GM20431 (cell line): ENCODE data around the gene F11R.
"Not testable (repeated sequence)": the region's sequence is repeated elsewhere in the genome, so short reads cannot be mapped to it uniquely, and the experiment has no call there.

ENCODE experiments used
- in situ Hi-C: fragments of 300-500 bp; cut with MseI, MboI; formaldehyde crosslinking; loops from one replicate; pipeline ENCODE4 v1.15.0; 2020; ENCODE audit warnings: low sequenced_read_pairs; ENCODE audit not compliant: unreplicated experiment

F11R gene

DNA sequence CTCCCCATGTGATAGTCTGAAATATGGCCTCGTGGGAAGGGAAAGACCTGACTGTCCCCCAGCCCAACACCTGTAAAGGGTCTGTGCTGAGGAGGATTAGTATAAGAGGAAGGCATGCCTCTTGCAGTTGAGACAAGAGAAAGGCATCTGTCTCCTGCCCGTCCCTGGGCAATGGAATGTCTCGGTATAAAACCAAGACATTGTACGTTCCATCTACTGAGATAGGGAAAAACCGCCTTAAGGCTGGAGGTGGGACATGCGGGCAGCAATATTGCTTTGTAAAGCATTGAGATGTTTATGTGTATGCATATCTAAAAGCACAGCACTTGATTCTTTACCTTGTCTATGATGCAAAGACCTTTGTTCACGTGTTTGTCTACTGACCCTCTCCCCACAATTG lies 3.8 kb downstream of the F11R start:
- in situ Hi-C loops, result not testable (repeated sequence)

- in situ Hi-C loops, result not testable (repeated sequence)
These were observed 4.3 kb downstream of the F11R start for GRCh38 chr1:161016683-161017082.

DNA sequence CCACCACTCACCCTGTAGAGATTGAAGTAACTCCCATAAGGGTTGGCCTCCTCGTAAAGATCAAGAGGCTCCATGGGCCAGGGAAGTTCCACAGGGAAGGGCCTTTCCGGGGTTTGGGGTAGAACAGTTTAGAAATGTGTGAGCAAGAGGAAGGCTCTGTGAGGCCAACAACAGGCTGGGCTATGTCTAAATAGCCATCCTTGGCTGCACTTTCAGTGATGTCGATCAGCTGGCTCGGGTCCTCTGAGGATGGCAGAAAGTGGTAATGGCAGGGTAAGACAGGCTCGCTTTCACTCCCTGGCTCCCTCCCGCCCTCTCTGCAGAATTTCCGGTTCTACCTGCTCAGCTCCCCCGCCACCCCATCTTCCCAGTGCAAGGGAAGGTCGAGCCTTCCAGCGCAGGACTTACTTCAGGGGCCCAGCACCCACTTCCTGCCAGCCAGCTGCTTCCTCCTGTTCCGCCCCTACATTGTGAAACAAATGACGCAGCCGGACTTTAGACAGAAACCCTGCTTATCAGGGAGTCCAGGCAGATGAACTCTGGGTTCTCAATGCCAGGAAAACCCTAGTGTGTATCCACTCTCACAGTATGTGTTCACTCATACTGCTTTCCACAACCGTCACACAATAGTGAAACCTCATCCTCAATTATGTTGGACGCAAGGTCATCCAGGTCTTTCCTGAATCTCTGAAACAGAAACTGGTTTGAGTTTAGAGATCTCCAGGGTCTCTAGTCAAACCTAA lies 7.3 kb downstream of the F11R start:
- in situ Hi-C loops, result no loop called here

DNA sequence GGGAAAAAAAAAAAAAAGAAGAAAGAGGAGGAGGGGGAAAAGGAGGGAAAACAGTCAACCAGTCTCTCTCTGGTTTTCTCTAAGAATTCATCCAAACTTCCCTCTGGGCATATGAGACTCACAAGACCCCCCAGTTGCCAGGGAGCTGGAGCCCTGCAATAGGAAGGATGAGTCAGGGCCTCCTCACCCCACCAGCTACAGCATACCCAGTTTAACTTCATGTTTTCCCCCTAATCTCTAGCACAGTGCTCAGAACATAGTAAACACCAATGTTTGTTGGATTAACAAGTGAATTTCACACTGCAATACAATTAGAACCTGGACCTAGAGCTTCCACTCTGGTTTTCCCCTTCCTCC lies 7.8 kb downstream of the F11R start:
- in situ Hi-C loops, result no loop called here

- in situ Hi-C loops, result no loop called here
These were observed 8.5 kb downstream of the F11R start for GRCh38 chr1:161012420-161012819.

DNA sequence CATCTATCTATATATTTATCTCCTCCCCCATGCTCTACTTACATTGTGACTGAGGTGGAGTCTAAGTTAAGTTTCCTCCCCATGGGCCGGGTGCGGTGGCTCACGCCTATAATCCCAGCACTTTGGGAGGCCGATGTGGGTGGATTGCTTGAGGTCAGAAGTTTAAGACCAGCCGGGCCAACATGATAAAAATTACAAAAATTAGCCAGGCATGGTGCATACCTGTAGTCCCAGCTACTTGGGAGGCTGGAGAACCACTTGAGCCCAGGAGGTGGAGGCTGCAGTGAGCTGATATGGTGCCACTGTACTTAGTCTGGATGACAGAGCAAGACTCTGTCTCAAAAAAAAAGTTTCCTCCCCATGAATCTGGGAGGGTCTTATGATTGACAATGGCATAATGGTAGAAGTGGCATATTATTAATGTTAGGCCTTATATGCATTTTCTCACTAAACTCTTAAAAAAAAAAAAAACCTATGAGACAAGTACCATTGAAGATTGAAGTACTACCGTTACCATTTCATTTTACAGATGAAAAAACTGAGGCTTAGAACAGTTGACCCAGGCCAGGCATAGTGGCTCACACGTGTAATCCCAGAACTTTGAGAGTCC lies 11.2 kb downstream of the F11R start:
- in situ Hi-C loops, result no loop called here

- in situ Hi-C loops, result no loop called here
These were observed 12.0 kb downstream of the F11R start for GRCh38 chr1:161008869-161009510.

DNA sequence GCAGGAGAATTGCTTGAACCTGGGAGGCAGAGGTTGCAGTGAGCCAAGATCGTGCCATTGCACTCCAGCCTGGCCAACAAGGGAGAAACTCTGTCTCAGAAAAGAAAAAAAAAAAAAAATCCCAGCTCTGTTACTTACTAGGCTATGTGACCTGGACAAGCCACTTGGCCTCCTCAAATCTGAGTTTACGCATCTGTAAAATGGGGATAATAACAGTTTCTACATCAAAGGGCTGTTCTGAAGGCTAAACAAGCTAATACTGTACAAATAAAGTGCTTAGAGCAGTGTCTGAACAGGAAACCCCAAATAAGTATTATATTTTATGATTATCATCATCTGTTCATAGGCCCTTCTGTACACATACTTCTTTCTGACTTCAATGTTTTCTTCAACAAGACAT lies 13.6 kb downstream of the F11R start:
- in situ Hi-C loops, result no loop called here

- in situ Hi-C loops, result no loop called here
These were observed 14.4 kb downstream of the F11R start for GRCh38 chr1:161006563-161006962.

DNA sequence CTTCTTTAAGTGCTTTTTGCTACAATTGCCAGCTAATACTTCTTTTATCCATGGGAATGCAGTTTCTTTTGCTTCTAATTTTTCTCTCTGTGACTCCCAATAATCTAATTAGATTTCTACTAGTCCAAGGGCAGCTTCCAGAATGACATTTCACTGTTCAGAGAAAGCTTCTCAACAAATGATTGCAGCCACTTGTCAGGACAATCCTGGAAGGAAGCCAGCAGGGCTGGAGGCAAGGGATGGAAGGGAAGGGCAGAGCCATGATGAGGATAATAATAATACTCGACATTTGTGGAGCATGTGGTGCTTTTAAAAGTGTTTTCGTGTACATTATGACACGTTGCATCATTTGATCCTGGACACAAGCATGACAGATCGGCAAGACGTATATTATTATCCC lies 19.4 kb downstream of the F11R start:
- in situ Hi-C loops, result no loop called here

GRCh38 chr1:161000736-161001480 lies 20.0 kb downstream of the F11R start:
- in situ Hi-C loops, result no loop called here

GRCh38 chr1:160999376-160999775 lies 21.6 kb downstream of the F11R start:
- in situ Hi-C loops, result no loop called here

- in situ Hi-C loops, result no loop called here
These were observed 23.5 kb downstream of the F11R start for GRCh38 chr1:160997323-160998038.

GRCh38 chr1:160996178-160996577 lies 24.8 kb downstream of the F11R start:
- in situ Hi-C loops, result no loop called here

GRCh38 chr1:160993544-160994193 lies 27.3 kb downstream of the F11R start:
- in situ Hi-C loops, result no loop called here

DNA sequence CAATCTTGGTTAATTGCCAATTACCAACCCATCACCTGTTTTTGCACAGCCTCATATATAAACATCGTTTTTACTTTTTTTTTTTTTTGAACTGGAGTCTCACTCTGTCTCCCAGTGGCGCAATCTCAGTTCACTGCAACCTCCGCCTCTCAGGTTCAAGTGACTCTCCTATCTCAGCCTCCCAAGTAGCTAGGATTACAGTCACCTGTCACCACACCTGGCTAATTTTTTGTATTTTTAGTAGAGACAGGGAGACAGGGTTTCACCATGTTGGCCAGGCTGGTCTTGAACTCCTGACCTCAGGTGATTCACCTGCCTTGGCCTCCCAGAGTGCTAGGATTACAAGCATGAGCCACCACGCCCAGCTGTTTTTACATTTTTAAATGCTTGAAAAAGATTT lies 28.9 kb downstream of the F11R start:
- in situ Hi-C loops, result not testable (repeated sequence)

GRCh38 chr1:160987359-160988050 lies 33.4 kb downstream of the F11R start:
- in situ Hi-C loops, result no loop called here

GRCh38 chr1:160985723-160986122 lies 35.2 kb downstream of the F11R start:
- in situ Hi-C loops, result no loop called here
